ENCODE data around the gene TSC22D1.

- TF ChIP-seq CTCF (conservative IDR thresholded peaks at IDR 0.05; ENCODE audit: low read depth, low read length): no peak
- no peak for TF ChIP-seq POLR2A (IDR thresholded peaks at IDR 0.05; ENCODE audit: low read depth, low read length)
- TF ChIP-seq MAFK (IDR thresholded peaks at IDR 0.05; ENCODE audit: low read depth, low read length): no peak
- TF ChIP-seq MAZ (IDR thresholded peaks at IDR 0.05; ENCODE audit: borderline replicate concordance, low read depth, low read length): no peak
- TF ChIP-seq SMC3 (IDR thresholded peaks at IDR 0.05; ENCODE audit: low read depth, low read length): no peak
Measured at GRCh38 chr13:44574466-44574855, 1.7 kb downstream of the TSC22D1 start.

Data from IMR-90 (cell line).